HEK293T (cell line): Measurements from ENCODE around the gene ACOX3.

Experiments
- CTCF ChIA-PET: fragments of 350-600 bp; formaldehyde crosslinking; extraction: SDS; loops from one replicate; lab custom pipeline; 2021; ENCODE audit warnings: antibody characterized with exemption, inconsistent platforms; lab: Yijun Ruan, JAX
- POLR2A ChIA-PET: fragments of 350-600 bp; formaldehyde crosslinking; extraction: SDS; loops from one replicate; lab custom pipeline; 2020; ENCODE audit warnings: antibody characterized with exemption, inconsistent platforms; lab: Yijun Ruan, JAX
- DNase-seq: peaks from one replicate; pipeline ENCODE4 v3.0.0; 2012; ENCODE audit warnings: mixed read lengths; ENCODE audit errors: extremely low spot score
- ARNT ChIP-seq: fragments of 450-650 bp; IDR thresholded peaks from 2 replicates; pipeline ENCODE4 v1.6.1; 2017; ENCODE audit warnings: mild to moderate bottlenecking
- BHLHE40 ChIP-seq: fragments of 450-650 bp; IDR thresholded peaks from 2 replicates; pipeline ENCODE4 v1.6.1; 2016; ENCODE audit warnings: mild to moderate bottlenecking, moderate library complexity, borderline replicate concordance
- CTBP1 ChIP-seq: fragments of 450-650 bp; IDR thresholded peaks from 2 replicates; pipeline ENCODE4 v1.6.1; 2016; ENCODE audit warnings: borderline replicate concordance
- ELF4 ChIP-seq: fragments of 450-650 bp; IDR thresholded peaks from 2 replicates; pipeline ENCODE4 v1.6.1; 2017; ENCODE audit warnings: antibody characterized with exemption
- FOXA1 ChIP-seq: fragments of 450-650 bp; IDR thresholded peaks from 2 replicates; pipeline ENCODE4 v1.6.1; 2016; ENCODE audit warnings: mild to moderate bottlenecking
- FOXK2 ChIP-seq: fragments of 450-650 bp; IDR thresholded peaks from 2 replicates; pipeline ENCODE4 v1.6.1; 2016; ENCODE audit warnings: mild to moderate bottlenecking
- FOXM1 ChIP-seq: fragments of 450-650 bp; IDR thresholded peaks from 2 replicates; pipeline ENCODE4 v1.6.1; 2017; ENCODE audit warnings: mild to moderate bottlenecking, borderline replicate concordance
- HDGF ChIP-seq: fragments of 450-650 bp; IDR thresholded peaks from 2 replicates; pipeline ENCODE4 v1.6.1; 2017; ENCODE audit warnings: antibody characterized with exemption, borderline replicate concordance
- L3MBTL2 ChIP-seq: fragments of 450-650 bp; conservative IDR thresholded peaks from 2 replicates; pipeline ENCODE4 v1.6.1; 2016; ENCODE audit warnings: mild to moderate bottlenecking
- LEF1 ChIP-seq: fragments of 450-650 bp; IDR thresholded peaks from 2 replicates; pipeline ENCODE4 v1.6.1; 2017; ENCODE audit warnings: mild to moderate bottlenecking, borderline replicate concordance
- NFRKB ChIP-seq: fragments of 450-650 bp; IDR thresholded peaks from 2 replicates; pipeline ENCODE4 v1.6.1; 2016; ENCODE audit warnings: mild to moderate bottlenecking, moderate library complexity
- SP1 ChIP-seq: fragments of 450-650 bp; IDR thresholded peaks from 2 replicates; pipeline ENCODE4 v1.6.1; 2017
- SUZ12 ChIP-seq: fragments of 450-650 bp; IDR thresholded peaks from 2 replicates; pipeline ENCODE4 v1.6.1; 2016; ENCODE audit warnings: mild to moderate bottlenecking
- TARDBP ChIP-seq: fragments of 450-650 bp; IDR thresholded peaks from 2 replicates; pipeline ENCODE4 v1.6.1; 2016
- ZNF384 ChIP-seq: fragments of 450-650 bp; IDR thresholded peaks from 2 replicates; pipeline ENCODE4 v1.6.1; 2016
- TF ChIP-seq, protein P1 (sequence below): fragments of 450-650 bp; IDR thresholded peaks from 2 replicates; pipeline ENCODE4 v1.6.1; 2016

ACOX3 gene

DNA sequence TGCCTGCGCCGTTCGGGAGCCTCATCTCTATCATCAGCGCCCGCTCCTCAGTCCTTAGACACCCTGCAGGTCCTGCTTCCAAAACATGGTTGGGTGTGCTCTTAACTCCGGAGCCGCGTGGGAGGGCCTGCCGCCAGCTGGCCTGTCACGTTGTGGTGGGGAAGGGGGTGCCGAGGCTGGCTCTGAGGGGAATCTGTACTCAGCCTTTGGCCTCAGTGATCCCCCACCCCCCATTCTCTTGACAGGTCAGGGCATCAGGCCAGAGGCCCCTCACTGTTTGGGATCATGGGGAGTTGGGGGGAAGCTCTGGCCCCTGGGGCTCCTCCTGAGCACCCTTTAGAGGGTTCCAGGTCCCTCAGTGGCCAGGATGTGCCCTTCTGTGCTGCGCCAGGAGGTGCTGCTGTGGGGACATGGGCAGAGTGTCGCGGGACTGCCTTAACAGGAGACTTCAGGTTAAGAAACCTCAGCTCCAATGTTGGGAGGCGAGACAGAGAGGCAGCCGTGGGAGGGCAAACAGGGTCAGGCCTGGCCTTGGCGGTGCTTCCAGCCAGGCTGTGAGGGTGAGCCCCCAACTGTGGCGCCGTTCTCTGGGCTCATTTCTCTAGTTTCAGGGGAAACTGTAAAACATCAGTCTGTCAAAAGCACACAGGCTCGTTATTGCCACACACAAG lies 33.5 kb upstream of the ACOX3 start:
- ChIA-PET POLR2A (no interaction called here), CTCF (no interaction called here)
- no peak for TF ChIP-seq ELF4
- TF ChIP-seq, protein P1, sequence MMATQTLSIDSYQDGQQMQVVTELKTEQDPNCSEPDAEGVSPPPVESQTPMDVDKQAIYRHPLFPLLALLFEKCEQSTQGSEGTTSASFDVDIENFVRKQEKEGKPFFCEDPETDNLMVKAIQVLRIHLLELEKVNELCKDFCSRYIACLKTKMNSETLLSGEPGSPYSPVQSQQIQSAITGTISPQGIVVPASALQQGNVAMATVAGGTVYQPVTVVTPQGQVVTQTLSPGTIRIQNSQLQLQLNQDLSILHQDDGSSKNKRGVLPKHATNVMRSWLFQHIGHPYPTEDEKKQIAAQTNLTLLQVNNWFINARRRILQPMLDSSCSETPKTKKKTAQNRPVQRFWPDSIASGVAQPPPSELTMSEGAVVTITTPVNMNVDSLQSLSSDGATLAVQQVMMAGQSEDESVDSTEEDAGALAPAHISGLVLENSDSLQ = no peak
- TF ChIP-seq TARDBP = no peak
- no peak for TF ChIP-seq FOXK2
- TF ChIP-seq NFRKB = no peak
- TF ChIP-seq CTBP1 = no peak

DNA sequence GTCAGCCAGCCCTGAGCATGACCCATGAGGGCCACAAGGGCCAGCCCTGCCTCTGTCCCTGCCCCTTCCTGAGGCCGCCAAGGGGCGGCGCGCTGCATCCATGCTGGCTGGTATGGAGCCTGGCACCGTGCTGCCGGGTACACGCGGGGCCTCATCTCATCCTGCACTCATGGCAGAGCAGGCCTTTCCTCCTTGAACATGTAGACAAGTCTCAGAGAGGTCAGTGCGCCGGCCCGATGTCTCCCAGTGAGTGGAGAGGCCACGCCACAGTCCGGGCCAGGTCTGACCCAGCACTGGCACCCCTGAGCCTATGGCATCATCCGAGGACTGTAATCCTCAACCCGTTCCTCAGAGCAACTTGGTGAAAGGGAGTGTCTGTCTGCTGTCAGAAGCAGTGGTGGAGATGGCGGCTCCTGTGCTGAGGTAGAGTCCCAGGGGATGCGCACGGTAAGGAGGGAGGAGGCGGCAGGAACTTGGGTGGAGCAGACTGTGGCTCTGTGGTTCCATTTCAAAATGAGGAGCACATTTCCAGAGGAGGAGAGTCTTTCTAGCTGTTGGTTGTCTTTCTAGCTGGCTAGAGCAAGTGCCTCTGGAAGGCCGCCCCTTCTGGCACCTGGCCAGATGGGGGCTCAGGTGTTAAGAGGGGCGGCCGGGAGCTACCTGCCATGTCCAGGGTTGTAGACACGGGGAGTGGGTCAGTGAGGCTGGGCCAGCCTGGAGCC lies 32.8 kb upstream of the ACOX3 start:
- no peak for DNase-seq
- TF ChIP-seq L3MBTL2 (no peak), CTBP1 (no peak), FOXM1 (no peak), ZNF384 (no peak), LEF1 (no peak), FOXA1 (no peak), FOXK2 (no peak), TARDBP (no peak), BHLHE40 (no peak), SUZ12 (no peak), NFRKB (no peak), ELF4 (no peak), SP1 (no peak), ARNT (no peak), HDGF (no peak)
- TF ChIP-seq, protein P1 = no peak
- CTCF ChIA-PET = interaction anchor here (0.6 kb wide), 1 partner anchor 8 kb away, joined by 3 read pairs; no protein-coding TSS in a partner anchor
- POLR2A ChIA-PET = no interaction called here

More for the DNA sequence above, 33.5 kb upstream of the ACOX3 start:
- no peak for DNase-seq

DNA sequence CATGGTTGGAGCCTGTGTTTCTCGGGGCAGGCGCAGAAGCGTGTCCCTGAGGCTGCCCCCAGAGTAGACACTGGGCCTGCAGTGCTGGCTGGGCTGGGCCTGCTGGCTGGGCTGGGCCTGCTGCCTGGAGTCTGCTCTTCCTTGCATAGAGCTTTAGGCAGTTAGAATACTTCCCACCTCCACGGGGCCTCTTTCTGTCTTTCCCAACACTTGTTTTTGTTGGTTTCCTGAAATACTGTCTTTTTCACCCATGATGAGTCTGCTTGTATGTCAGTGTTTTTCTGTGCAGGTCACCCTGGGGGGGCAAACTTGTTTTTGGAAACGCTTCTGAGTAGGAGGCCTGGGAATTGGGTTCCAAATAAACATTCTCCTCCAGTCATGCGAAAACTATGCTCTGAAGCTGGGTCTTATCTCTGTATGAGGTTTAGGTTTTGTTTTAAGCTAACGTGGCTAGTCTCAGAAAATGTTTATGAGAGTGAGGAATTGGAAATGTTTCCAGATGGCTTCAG lies 32.2 kb upstream of the ACOX3 start:
- no peak for DNase-seq
- ChIA-PET POLR2A (no interaction called here), CTCF (interaction anchor here (0.6 kb wide), 2 partner anchors 9 to 31 kb away, joined by 3 to 5 read pairs; no protein-coding TSS in a partner anchor)
- no peak for TF ChIP-seq SP1
- TF ChIP-seq SUZ12 = no peak
- no peak for TF ChIP-seq NFRKB
- TF ChIP-seq, protein P1 = no peak
- no peak for TF ChIP-seq LEF1

DNA sequence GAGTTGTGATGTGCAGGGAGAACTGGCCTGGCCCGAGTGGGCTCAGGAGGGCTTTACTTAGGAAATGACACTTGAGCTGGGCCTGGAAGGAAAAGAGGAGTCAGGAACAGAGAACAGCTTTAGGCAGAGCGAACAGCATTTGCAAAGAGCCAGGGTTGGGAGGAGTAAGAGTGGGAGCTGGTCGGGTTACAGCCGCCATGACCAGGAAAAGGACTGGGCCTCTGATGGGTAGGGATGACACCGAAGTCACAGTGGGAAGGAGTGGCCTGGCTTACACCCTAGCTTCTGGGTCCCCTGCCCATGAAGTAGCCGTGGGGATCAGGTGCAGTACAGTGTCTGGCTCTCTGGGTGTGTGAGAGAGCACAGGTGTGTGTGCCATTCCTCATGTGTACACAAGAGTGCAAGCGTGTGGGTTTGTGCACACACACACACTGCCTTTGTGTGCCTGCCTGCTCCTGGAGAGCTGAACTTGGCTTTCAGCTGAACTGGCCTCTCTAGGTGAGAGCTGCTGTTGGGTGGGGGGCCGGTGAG lies 31.7 kb upstream of the ACOX3 start:
- DNase-seq = no peak

More for the DNA sequence above, 31.7 kb upstream of the ACOX3 start:
- CTCF ChIA-PET = interaction anchor here (0.6 kb wide), 1 partner anchor 32 kb away, joined by 5 read pairs; no protein-coding TSS in a partner anchor
- TF ChIP-seq TARDBP (no peak), FOXA1 (no peak), SUZ12 (no peak), CTBP1 (no peak), LEF1 (no peak), FOXM1 (no peak), HDGF (no peak), FOXK2 (no peak), ZNF384 (no peak), ELF4 (no peak), NFRKB (no peak), ARNT (no peak), BHLHE40 (no peak), L3MBTL2 (no peak), SP1 (no peak)
- TF ChIP-seq, protein P1 = no peak
- POLR2A ChIA-PET = interaction anchor here (1.0 kb wide), 1 partner anchor 19 kb away, joined by 3 read pairs; no protein-coding TSS in a partner anchor
